ENCODE measurements around the gene TPM4.

Gene TPM4

GRCh38 chr19:16131648-16132047 lies 55.4 kb downstream of the TPM4 start:
- POLR2A ChIA-PET: no interaction called here
- no peak for TF ChIP-seq CTCF (IDR thresholded peaks at IDR 0.05; ENCODE audit: insufficient read depth, low read length, missing control alignments)
- CTCF ChIA-PET: no interaction called here
- H3K4me3 ChIP-seq (ENCODE audit: low read depth, low read length): no peak overlapping the region
- no peak for DNase-seq (ENCODE audit: low read depth, low spot score)

- TF ChIP-seq CTCF (IDR thresholded peaks at IDR 0.05; ENCODE audit: insufficient read depth, low read length, missing control alignments): no peak
- H3K4me3 ChIP-seq (ENCODE audit: low read depth, low read length): no peak overlapping the region
- DNase-seq (ENCODE audit: low read depth, low spot score): no peak
- ChIA-PET POLR2A (interaction anchor here (0.9 kb wide), 1 partner anchor 9 kb away, joined by 3 read pairs; no protein-coding TSS in a partner anchor), CTCF (interaction anchor here (0.9 to 1.8 kb wide), 4 partner anchors 10 to 253 kb away, joined by 3 to 5 read pairs (median 4); partner anchors contain the start of gene HSH2D)
These were observed 57.5 kb downstream of the TPM4 start for GRCh38 chr19:16133818-16134217.

DNA sequence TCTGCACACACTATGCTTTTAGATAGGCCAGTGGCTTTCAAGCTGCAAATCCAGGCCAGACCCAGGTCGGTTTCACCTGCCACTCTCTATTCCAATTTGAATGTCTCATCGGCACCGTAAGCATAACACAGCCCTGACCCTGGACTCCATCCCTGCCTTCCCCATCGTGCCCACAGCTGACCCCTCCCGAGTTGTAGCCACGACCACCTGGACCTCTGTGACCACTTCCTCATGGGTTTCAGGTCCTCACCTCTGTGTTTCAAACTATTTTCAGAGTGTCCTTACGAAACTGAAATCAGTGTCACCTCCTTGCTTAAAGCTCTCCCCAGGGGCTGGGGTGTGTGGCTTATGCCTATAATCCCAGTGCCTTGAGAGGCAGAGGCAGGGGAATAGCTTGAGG lies 58.2 kb downstream of the TPM4 start:
- CTCF ChIA-PET: interaction anchor here (0.9 to 1.9 kb wide), 5 partner anchors 8 to 252 kb away, joined by 3 to 5 read pairs (median 4); partner anchors contain the start of gene HSH2D
- no peak for DNase-seq (ENCODE audit: low read depth, low spot score)
- no peak overlapping the region for H3K4me3 ChIP-seq (ENCODE audit: low read depth, low read length)
- POLR2A ChIA-PET: no interaction called here
- no peak for TF ChIP-seq CTCF (IDR thresholded peaks at IDR 0.05; ENCODE audit: insufficient read depth, low read length, missing control alignments)

- H3K4me3 ChIP-seq (ENCODE audit: low read depth, low read length): no peak overlapping the region
- POLR2A ChIA-PET: no interaction called here
- TF ChIP-seq CTCF (IDR thresholded peaks at IDR 0.05; ENCODE audit: insufficient read depth, low read length, missing control alignments): no peak
- CTCF ChIA-PET: interaction anchor here (0.7 to 1.9 kb wide), 3 partner anchors 9 to 94 kb away, joined by 3 to 5 read pairs (median 3); no protein-coding TSS in a partner anchor
- DNase-seq (ENCODE audit: low read depth, low spot score): no peak
These were observed 59.3 kb downstream of the TPM4 start for GRCh38 chr19:16135430-16136127.

DNA sequence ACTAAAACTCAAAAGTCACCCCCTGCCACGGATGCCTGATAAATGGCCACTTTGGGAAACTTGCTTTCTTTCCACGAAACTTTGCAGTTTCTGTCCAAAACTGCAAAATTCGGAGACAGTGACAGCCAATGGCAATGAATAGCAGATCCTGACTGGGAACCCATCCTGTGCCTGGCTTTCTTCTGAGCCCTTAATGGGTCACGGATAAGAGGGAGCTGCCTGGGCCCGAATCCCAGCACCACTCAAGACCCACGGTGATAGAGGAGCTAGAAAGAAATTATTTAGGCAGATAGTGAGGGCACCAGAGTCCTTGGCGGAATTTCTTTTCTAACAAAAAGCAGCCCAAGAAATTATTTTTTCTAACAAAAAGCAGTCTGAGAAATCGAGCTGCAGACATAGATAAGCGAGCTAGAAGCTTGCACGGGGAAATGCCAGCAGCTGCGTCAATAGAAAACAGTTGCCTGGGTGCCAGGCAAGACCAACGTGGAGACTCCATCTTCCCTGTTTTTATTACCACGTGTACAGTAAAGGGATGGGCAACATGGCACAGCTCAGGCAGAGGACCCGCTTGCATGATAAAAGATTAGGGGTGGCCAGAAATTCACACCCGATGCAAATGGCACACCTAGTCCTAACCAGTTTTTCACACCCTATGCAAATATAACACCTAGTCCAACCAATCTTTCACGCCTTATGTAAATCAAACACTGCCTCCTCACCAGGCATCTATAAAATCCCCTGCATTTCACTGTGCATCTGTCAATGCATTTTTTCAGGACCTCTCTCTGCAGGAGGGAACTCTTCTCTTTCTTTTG lies 60.1 kb downstream of the TPM4 start:
- no peak for DNase-seq (ENCODE audit: low read depth, low spot score)

More for the DNA sequence above, 60.1 kb downstream of the TPM4 start:
- CTCF ChIA-PET: interaction anchor here (1.0 to 1.9 kb wide), 2 partner anchors 10 to 94 kb away, joined by 3 to 5 read pairs; no protein-coding TSS in a partner anchor
- H3K4me3 ChIP-seq (ENCODE audit: low read depth, low read length): no peak overlapping the region
- no peak for TF ChIP-seq CTCF (IDR thresholded peaks at IDR 0.05; ENCODE audit: insufficient read depth, low read length, missing control alignments)
- POLR2A ChIA-PET: no interaction called here
